ENCODE measurements around the gene PARD3. TPM values are rescaled to one million over a fixed set of nuclear protein-coding genes. Genes with fewer than 3 reads are reported as not detected.

Gene PARD3
- total RNA-seq, 1 experiment from 2014 or later = 46.3 TPM

DNA sequence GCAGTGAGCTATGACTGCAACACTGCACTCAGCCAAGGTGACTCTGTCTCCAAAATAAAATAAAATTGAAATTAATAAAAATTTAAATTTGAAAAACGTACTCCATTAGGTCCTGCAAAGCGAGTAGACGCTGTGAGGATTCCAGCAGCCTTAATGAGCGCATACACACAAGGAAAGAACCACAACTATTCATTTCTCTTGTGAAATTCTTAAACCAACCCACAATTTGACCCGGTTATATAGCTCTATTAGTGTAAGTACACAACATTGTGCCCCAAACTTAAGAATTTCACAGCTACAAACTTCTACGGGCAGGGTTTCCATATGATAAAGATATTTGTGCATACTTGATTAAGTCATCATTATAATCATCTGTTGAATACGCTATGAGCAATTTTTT lies 84.4 kb downstream of the PARD3 start:
- DNase-seq (ENCODE audit: low read depth, low spot score) (no peak), ATAC-seq (no peak)
- peaks cover 42 to 65% of the 10 kb centered on the region in 2 experiments for H3K4me1 ChIP-seq (ENCODE audit: control insufficient read depth in 1 of 2, insufficient read depth in 2 of 2, low read length in 2 of 2)
- H3K9ac ChIP-seq (ENCODE audit: low read length) = no peak overlapping the region
- TF ChIP-seq TCF7L2 (IDR thresholded peaks at IDR 0.05; ENCODE audit: borderline replicate concordance, extremely low read depth, insufficient read depth, insufficient read length) = no peak
- no peak for TF ChIP-seq SRF (IDR thresholded peaks at IDR 0.05; ENCODE audit: low read depth)
- TF ChIP-seq, protein P1, sequence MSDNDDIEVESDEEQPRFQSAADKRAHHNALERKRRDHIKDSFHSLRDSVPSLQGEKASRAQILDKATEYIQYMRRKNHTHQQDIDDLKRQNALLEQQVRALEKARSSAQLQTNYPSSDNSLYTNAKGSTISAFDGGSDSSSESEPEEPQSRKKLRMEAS (IDR thresholded peaks at IDR 0.05) = no peak
- TF ChIP-seq CBX3 (IDR thresholded peaks at IDR 0.05; ENCODE audit: low read depth) = no peak
- TF ChIP-seq JUND (IDR thresholded peaks at IDR 0.05) = no peak
- no peak for TF ChIP-seq SP1 (IDR thresholded peaks at IDR 0.05; ENCODE audit: low read depth)
- no peak for TF ChIP-seq RAD21 (IDR thresholded peaks at IDR 0.05; ENCODE audit: low read depth)
- TF ChIP-seq YY1 (IDR thresholded peaks at IDR 0.05; ENCODE audit: extremely low read depth, insufficient replicate concordance, low read depth, low read length) = no peak
- TF ChIP-seq ELF1 (IDR thresholded peaks at IDR 0.05; ENCODE audit: borderline replicate concordance, low read depth) = no peak
- no peak for TF ChIP-seq CEBPB (IDR thresholded peaks at IDR 0.05; ENCODE audit: low read depth)
- RAD21 ChIA-PET (ENCODE audit: low non-redundant PET in 1 of 2, low total read pairs in 2 of 2, uncharacterized antibody in 2 of 2, unreplicated experiment in 2 of 2) = no interaction called here
- H3K4me2 ChIP-seq (ENCODE audit: low read length) = no peak overlapping the region
- no peaks in the 10 kb centered on the region for H3K9me3 ChIP-seq (ENCODE audit: control insufficient read depth in 1 of 2, insufficient read depth in 1 of 2, low read depth in 1 of 2, low read length in 2 of 2)
- intact Hi-C loops (cut with micrococcal nuclease) = no loop called here
- no peak overlapping the region for H3K27ac ChIP-seq (ENCODE audit: low read depth, low read length)
- POLR2A ChIA-PET = no interaction called here
- no peaks in the 10 kb centered on the region for H3K27me3 ChIP-seq (ENCODE audit: insufficient read depth, low read length)
- H3K9me2 ChIP-seq (ENCODE audit: insufficient read depth) = no peaks in the 10 kb centered on the region
- no peak overlapping the region for H3K4me3 ChIP-seq (replicated peaks in 1 of 2; ENCODE audit: low read depth in 1 of 2, low read length in 2 of 2)
- no peak overlapping the region for H2AFZ ChIP-seq (ENCODE audit: low read depth, low read length, poor library complexity, severe bottlenecking)
- CTCF ChIA-PET = interaction anchor here (1.1 kb wide), 1 partner anchor 32 kb away, joined by 3 read pairs; no protein-coding TSS in a partner anchor
- H3K79me2 ChIP-seq (ENCODE audit: insufficient read depth, low read length) = peaks cover 62% of the 10 kb centered on the region
- BruUV-seq (replicated peaks) = no TSS peak
- H4K20me1 ChIP-seq (ENCODE audit: insufficient read depth) = peaks cover 15% of the 10 kb centered on the region; the same call in 1 of the 2 replicates
- H3K36me3 ChIP-seq (ENCODE audit: control insufficient read depth in 1 of 2, insufficient read depth in 2 of 2, low read length in 2 of 2) = no peaks in the 10 kb centered on the region

DNA sequence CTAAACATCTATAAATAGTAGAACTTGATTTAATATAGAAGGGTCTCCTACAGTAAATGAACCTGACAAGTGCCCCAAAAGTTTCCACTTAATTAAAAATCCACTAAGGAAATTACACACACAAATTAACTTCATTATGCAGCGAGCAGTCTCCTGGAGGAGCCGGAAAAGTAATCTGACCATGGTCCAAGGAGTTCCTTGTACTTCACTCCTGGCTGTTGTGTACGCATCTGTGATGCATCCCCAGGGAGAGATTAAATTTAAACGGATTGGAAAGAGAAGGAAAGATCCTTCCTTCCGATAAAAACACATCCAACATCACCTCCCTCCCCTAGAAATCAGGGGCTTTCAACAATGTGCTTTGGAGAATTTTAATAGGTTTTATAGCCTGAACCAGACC lies 85.5 kb downstream of the PARD3 start:
- Histone ChIP-seq H3K4me1 (ENCODE audit: control insufficient read depth in 1 of 2, insufficient read depth in 2 of 2, low read length in 2 of 2) (peaks cover 39 to 62% of the 10 kb centered on the region in 2 experiments), H3K27me3 (ENCODE audit: insufficient read depth, low read length) (no peaks in the 10 kb centered on the region), H3K4me3 (replicated peaks in 1 of 2; ENCODE audit: low read depth in 1 of 2, low read length in 2 of 2) (no peak overlapping the region), H3K9me2 (ENCODE audit: insufficient read depth) (no peaks in the 10 kb centered on the region), H3K27ac (ENCODE audit: low read depth, low read length) (no peak overlapping the region), H4K20me1 (ENCODE audit: insufficient read depth) (peaks cover 15% of the 10 kb centered on the region; the same call in 1 of the 2 replicates), H3K36me3 (ENCODE audit: control insufficient read depth in 1 of 2, insufficient read depth in 2 of 2, low read length in 2 of 2) (no peaks in the 10 kb centered on the region), H2AFZ (ENCODE audit: low read depth, low read length, poor library complexity, severe bottlenecking) (no peak overlapping the region), H3K4me2 (ENCODE audit: low read length) (no peak overlapping the region), H3K9me3 (ENCODE audit: control insufficient read depth in 1 of 2, insufficient read depth in 1 of 2, low read depth in 1 of 2, low read length in 2 of 2) (no peaks in the 10 kb centered on the region), H3K79me2 (ENCODE audit: insufficient read depth, low read length) (peaks cover 52% of the 10 kb centered on the region), H3K9ac (ENCODE audit: low read length) (no peak overlapping the region)
- RAD21 ChIA-PET (ENCODE audit: low non-redundant PET in 1 of 2, low total read pairs in 2 of 2, uncharacterized antibody in 2 of 2, unreplicated experiment in 2 of 2) = no interaction called here
- intact Hi-C loops (cut with micrococcal nuclease) = no loop called here
- no TSS peak for BruUV-seq (replicated peaks)
- DNase-seq (ENCODE audit: low read depth, low spot score) = no peak
- POLR2A ChIA-PET = no interaction called here
- CTCF ChIA-PET = no interaction called here
- no peak for ATAC-seq
- TF ChIP-seq EGR1 (IDR thresholded peaks at IDR 0.05; ENCODE audit: low read depth) = no peak
- TF ChIP-seq, protein P2, sequence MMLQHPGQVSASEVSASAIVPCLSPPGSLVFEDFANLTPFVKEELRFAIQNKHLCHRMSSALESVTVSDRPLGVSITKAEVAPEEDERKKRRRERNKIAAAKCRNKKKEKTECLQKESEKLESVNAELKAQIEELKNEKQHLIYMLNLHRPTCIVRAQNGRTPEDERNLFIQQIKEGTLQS (IDR thresholded peaks at IDR 0.05) = no peak
- TF ChIP-seq YY1 (IDR thresholded peaks at IDR 0.05; ENCODE audit: extremely low read depth, insufficient replicate concordance, low read depth, low read length) = no peak
- TF ChIP-seq ZFX (IDR thresholded peaks at IDR 0.05) = no peak
- no peak for TF ChIP-seq ELF1 (IDR thresholded peaks at IDR 0.05; ENCODE audit: borderline replicate concordance, low read depth)
- TF ChIP-seq, protein P1 (IDR thresholded peaks at IDR 0.05) = no peak
- no peak for TF ChIP-seq EZH2phosphoT487 (IDR thresholded peaks at IDR 0.05; ENCODE audit: borderline replicate concordance)
- TF ChIP-seq SP1 (IDR thresholded peaks at IDR 0.05; ENCODE audit: low read depth) = no peak
- TF ChIP-seq FOSL1 (IDR thresholded peaks at IDR 0.05; ENCODE audit: low read depth) = no peak
- TF ChIP-seq, protein P3, sequence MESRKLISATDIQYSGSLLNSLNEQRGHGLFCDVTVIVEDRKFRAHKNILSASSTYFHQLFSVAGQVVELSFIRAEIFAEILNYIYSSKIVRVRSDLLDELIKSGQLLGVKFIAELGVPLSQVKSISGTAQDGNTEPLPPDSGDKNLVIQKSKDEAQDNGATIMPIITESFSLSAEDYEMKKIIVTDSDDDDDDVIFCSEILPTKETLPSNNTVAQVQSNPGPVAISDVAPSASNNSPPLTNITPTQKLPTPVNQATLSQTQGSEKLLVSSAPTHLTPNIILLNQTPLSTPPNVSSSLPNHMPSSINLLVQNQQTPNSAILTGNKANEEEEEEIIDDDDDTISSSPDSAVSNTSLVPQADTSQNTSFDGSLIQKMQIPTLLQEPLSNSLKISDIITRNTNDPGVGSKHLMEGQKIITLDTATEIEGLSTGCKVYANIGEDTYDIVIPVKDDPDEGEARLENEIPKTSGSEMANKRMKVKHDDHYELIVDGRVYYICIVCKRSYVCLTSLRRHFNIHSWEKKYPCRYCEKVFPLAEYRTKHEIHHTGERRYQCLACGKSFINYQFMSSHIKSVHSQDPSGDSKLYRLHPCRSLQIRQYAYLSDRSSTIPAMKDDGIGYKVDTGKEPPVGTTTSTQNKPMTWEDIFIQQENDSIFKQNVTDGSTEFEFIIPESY (IDR thresholded peaks at IDR 0.05; ENCODE audit: extremely low read depth, insufficient replicate concordance, low read length) = no peak
- no peak for TF ChIP-seq SIN3A (IDR thresholded peaks at IDR 0.05; ENCODE audit: low read depth)
- TF ChIP-seq JUND (IDR thresholded peaks at IDR 0.05) = no peak
- TF ChIP-seq SRF (IDR thresholded peaks at IDR 0.05; ENCODE audit: low read depth) = no peak
- no peak for TF ChIP-seq ZNF274 (IDR thresholded peaks at IDR 0.05; ENCODE audit: low read depth, low read length)
- TF ChIP-seq EZH2 (IDR thresholded peaks at IDR 0.05) = no peak

Data from HCT116 (cell line).